Immature natural killer cell (primary cell): ENCODE results near the gene CNTN6. TPM values are rescaled to one million over a fixed set of nuclear protein-coding genes. Genes with fewer than 3 reads are reported as not detected.

Experiments
- DNase-seq, 3 donors: peaks; one replicate each; pipeline ENCODE4 v3.0.0; 2022; ENCODE audit warnings: mixed read lengths in 1 of 3
- H3K27ac Mint-ChIP-seq, 6 donors: one replicate each; pipeline ENCODE4 v1.8.0; 2020; ENCODE audit warnings: mixed read lengths in 6 of 6, mild to moderate bottlenecking in 5 of 6, inconsistent platforms in 4 of 6, moderate library complexity in 3 of 6
- H3K27me3 Mint-ChIP-seq, 3 donors: one replicate each; pipeline ENCODE4 v1.8.0; 2020 to 2021; ENCODE audit warnings: low read depth in 3 of 3, mild to moderate bottlenecking in 3 of 3, mixed read lengths in 3 of 3, moderate library complexity in 3 of 3, inconsistent platforms in 1 of 3
- H3K36me3 Mint-ChIP-seq, 3 donors: one replicate each; pipeline ENCODE4 v1.8.0; 2020; ENCODE audit warnings: mixed read lengths in 3 of 3, inconsistent platforms in 2 of 3, mild to moderate bottlenecking in 2 of 3
- H3K4me1 Mint-ChIP-seq, 2 donors: one replicate each; pipeline ENCODE4 v1.8.0; 2020; ENCODE audit warnings: inconsistent platforms in 2 of 2, mild to moderate bottlenecking in 2 of 2, mixed read lengths in 2 of 2, moderate library complexity in 1 of 2
- H3K4me3 Mint-ChIP-seq, 5 donors: one replicate each; pipeline ENCODE4 v1.8.0; 2020; ENCODE audit warnings: mild to moderate bottlenecking in 5 of 5, mixed read lengths in 5 of 5, inconsistent platforms in 3 of 5, moderate library complexity in 3 of 5
- H3K9me3 Mint-ChIP-seq, 6 donors: one replicate each; pipeline ENCODE4 v1.8.0; 2020; ENCODE audit warnings: mild to moderate bottlenecking in 6 of 6, mixed read lengths in 6 of 6, inconsistent platforms in 4 of 6, moderate library complexity in 3 of 6
- polyA plus RNA-seq, 3 donors: library from polyadenylated mRNA; unstranded; fragments of 300-500 nt; fragmentation: Illumina TruSeq; gene quantifications; one replicate each; pipeline ENCODE4 v1.2.3, GENCODE V29; 2021

Gene CNTN6
- not detected for polyA plus RNA-seq

GRCh38 chr3:1092771-1093170 is at the start of gene CNTN6:
Gene CNTN6 (plus strand): TSS chr3:1093024. CDS start chr3:1148009, 54,985 bp downstream.
- H3K27ac Mint-ChIP-seq: no peak within 1 kb of the TSS
- peaks cover 1 to 5% (median 3%) of the 10 kb centered on the region in 3 donors for H3K27me3 Mint-ChIP-seq
- no peaks in the 10 kb centered on the region for H3K36me3 Mint-ChIP-seq
- no peaks in the 10 kb centered on the region for H3K4me1 Mint-ChIP-seq
- no peak for DNase-seq
- peaks cover 10 to 46% (median 19%) of the 10 kb centered on the region in 6 donors for H3K9me3 Mint-ChIP-seq
- H3K4me3 Mint-ChIP-seq: no peak within 1 kb of the TSS

- H3K4me1 Mint-ChIP-seq: no peaks in the 10 kb centered on the region
- no peaks in the 10 kb centered on the region for H3K36me3 Mint-ChIP-seq
- peaks cover 17 to 82% (median 34%) of the 10 kb centered on the region in 6 donors for H3K9me3 Mint-ChIP-seq
- no peak overlapping the region for H3K4me3 Mint-ChIP-seq
- no peak for DNase-seq
- H3K27ac Mint-ChIP-seq: no peak overlapping the region
- peaks cover 0 to 2% (median 0%) of the 10 kb centered on the region in 3 donors for H3K27me3 Mint-ChIP-seq
Measured at GRCh38 chr3:1048558-1048957, 44.3 kb upstream of the CNTN6 start.

GRCh38 chr3:1055870-1056269 is 37.0 kb upstream of the CNTN6 start:
- H3K9me3 Mint-ChIP-seq: peaks cover 9 to 46% (median 38%) of the 10 kb centered on the region in 6 donors
- no peak overlapping the region for H3K27ac Mint-ChIP-seq
- DNase-seq: no peak
- H3K4me1 Mint-ChIP-seq: no peaks in the 10 kb centered on the region
- no peak overlapping the region for H3K4me3 Mint-ChIP-seq
- peaks cover 0 to 6% (median 0%) of the 10 kb centered on the region in 3 donors for H3K36me3 Mint-ChIP-seq
- no peaks in the 10 kb centered on the region for H3K27me3 Mint-ChIP-seq

GRCh38 chr3:1056744-1057143 is 36.1 kb upstream of the CNTN6 start:
- no peaks in the 10 kb centered on the region for H3K27me3 Mint-ChIP-seq
- H3K27ac Mint-ChIP-seq: no peak overlapping the region
- H3K36me3 Mint-ChIP-seq: peaks cover 0 to 7% (median 0%) of the 10 kb centered on the region in 3 donors
- no peak overlapping the region for H3K4me3 Mint-ChIP-seq
- peaks cover 9 to 49% (median 41%) of the 10 kb centered on the region in 6 donors for H3K9me3 Mint-ChIP-seq
- no peaks in the 10 kb centered on the region for H3K4me1 Mint-ChIP-seq
- no peak for DNase-seq

GRCh38 chr3:1057436-1057835 is 35.4 kb upstream of the CNTN6 start:
- H3K27me3 Mint-ChIP-seq: no peaks in the 10 kb centered on the region
- H3K36me3 Mint-ChIP-seq: peaks cover 0 to 7% (median 0%) of the 10 kb centered on the region in 3 donors
- H3K4me3 Mint-ChIP-seq: no peak overlapping the region
- H3K4me1 Mint-ChIP-seq: no peaks in the 10 kb centered on the region
- DNase-seq: no peak
- no peak overlapping the region for H3K27ac Mint-ChIP-seq
- peaks cover 10 to 51% (median 40%) of the 10 kb centered on the region in 6 donors for H3K9me3 Mint-ChIP-seq

GRCh38 chr3:1068985-1069384 is 23.8 kb upstream of the CNTN6 start:
- DNase-seq: no peak
- Mint-ChIP-seq H3K9me3 (peaks cover 12 to 50% (median 31%) of the 10 kb centered on the region in 6 donors), H3K27me3 (no peaks in the 10 kb centered on the region), H3K4me3 (no peak overlapping the region), H3K36me3 (peaks cover 0 to 4% (median 0%) of the 10 kb centered on the region in 3 donors), H3K27ac (no peak overlapping the region), H3K4me1 (no peaks in the 10 kb centered on the region)

- H3K27me3 Mint-ChIP-seq: no peaks in the 10 kb centered on the region
- DNase-seq: no peak
- peaks cover 0 to 4% (median 0%) of the 10 kb centered on the region in 3 donors for H3K36me3 Mint-ChIP-seq
- H3K9me3 Mint-ChIP-seq: peaks cover 8 to 47% (median 25%) of the 10 kb centered on the region in 6 donors
- H3K4me1 Mint-ChIP-seq: no peaks in the 10 kb centered on the region
- H3K27ac Mint-ChIP-seq: no peak overlapping the region
- H3K4me3 Mint-ChIP-seq: no peak overlapping the region
Measured at GRCh38 chr3:1072041-1072440, 20.8 kb upstream of the CNTN6 start.

GRCh38 chr3:1079662-1080061 is 13.2 kb upstream of the CNTN6 start:
- peaks cover 2 to 32% (median 5%) of the 10 kb centered on the region in 6 donors for H3K9me3 Mint-ChIP-seq
- no peaks in the 10 kb centered on the region for H3K36me3 Mint-ChIP-seq
- no peak overlapping the region for H3K27ac Mint-ChIP-seq
- DNase-seq: no peak
- no peaks in the 10 kb centered on the region for H3K4me1 Mint-ChIP-seq
- no peaks in the 10 kb centered on the region for H3K27me3 Mint-ChIP-seq
- no peak overlapping the region for H3K4me3 Mint-ChIP-seq

GRCh38 chr3:1082108-1082507 is 10.7 kb upstream of the CNTN6 start:
- DNase-seq: no peak
- H3K27me3 Mint-ChIP-seq: no peaks in the 10 kb centered on the region
- no peaks in the 10 kb centered on the region for H3K4me1 Mint-ChIP-seq
- no peaks in the 10 kb centered on the region for H3K36me3 Mint-ChIP-seq
- H3K9me3 Mint-ChIP-seq: peaks cover 2 to 29% (median 10%) of the 10 kb centered on the region in 6 donors
- H3K4me3 Mint-ChIP-seq: no peak overlapping the region
- H3K27ac Mint-ChIP-seq: no peak overlapping the region

- peaks cover 0 to 4% (median 1%) of the 10 kb centered on the region in 3 donors for H3K27me3 Mint-ChIP-seq
- H3K36me3 Mint-ChIP-seq: no peaks in the 10 kb centered on the region
- H3K27ac Mint-ChIP-seq: no peak overlapping the region
- no peaks in the 10 kb centered on the region for H3K4me1 Mint-ChIP-seq
- peaks cover 8 to 35% (median 11%) of the 10 kb centered on the region in 6 donors for H3K9me3 Mint-ChIP-seq
- no peak for DNase-seq
- H3K4me3 Mint-ChIP-seq: no peak overlapping the region
Measured at GRCh38 chr3:1087066-1087560, 5.7 kb upstream of the CNTN6 start.

GRCh38 chr3:1088503-1088902 is 4.3 kb upstream of the CNTN6 start:
- Mint-ChIP-seq H3K4me3 (no peak overlapping the region), H3K4me1 (no peaks in the 10 kb centered on the region), H3K27ac (no peak overlapping the region), H3K9me3 (peaks cover 8 to 47% (median 18%) of the 10 kb centered on the region in 6 donors), H3K36me3 (no peaks in the 10 kb centered on the region), H3K27me3 (peaks cover 0 to 4% (median 1%) of the 10 kb centered on the region in 3 donors)
- DNase-seq: no peak

GRCh38 chr3:1091286-1091685 is 1.5 kb upstream of the CNTN6 start:
- H3K4me3 Mint-ChIP-seq: no peak overlapping the region
- H3K36me3 Mint-ChIP-seq: no peaks in the 10 kb centered on the region
- no peaks in the 10 kb centered on the region for H3K4me1 Mint-ChIP-seq
- peaks cover 10 to 39% (median 19%) of the 10 kb centered on the region in 6 donors for H3K9me3 Mint-ChIP-seq
- H3K27ac Mint-ChIP-seq: no peak overlapping the region
- peaks cover 1 to 4% (median 3%) of the 10 kb centered on the region in 3 donors for H3K27me3 Mint-ChIP-seq
- DNase-seq: no peak

- DNase-seq: no peak
- H3K27me3 Mint-ChIP-seq: peaks cover 1 to 5% (median 3%) of the 10 kb centered on the region in 3 donors
- H3K27ac Mint-ChIP-seq: no peak overlapping the region
- H3K36me3 Mint-ChIP-seq: no peaks in the 10 kb centered on the region
- no peaks in the 10 kb centered on the region for H3K4me1 Mint-ChIP-seq
- no peak overlapping the region for H3K4me3 Mint-ChIP-seq
- peaks cover 10 to 43% (median 19%) of the 10 kb centered on the region in 6 donors for H3K9me3 Mint-ChIP-seq
Measured at GRCh38 chr3:1092061-1092460, 763 bp upstream of the CNTN6 start.

- Mint-ChIP-seq H3K4me1 (no peaks in the 10 kb centered on the region), H3K4me3 (no peak overlapping the region), H3K27ac (no peak overlapping the region), H3K9me3 (peaks cover 10 to 46% (median 20%) of the 10 kb centered on the region in 6 donors), H3K27me3 (peaks cover 1 to 5% (median 3%) of the 10 kb centered on the region in 3 donors), H3K36me3 (no peaks in the 10 kb centered on the region)
- no peak for DNase-seq
Measured at GRCh38 chr3:1093217-1093616, 393 bp downstream of the CNTN6 start.

- H3K9me3 Mint-ChIP-seq: peaks cover 0 to 36% (median 14%) of the 10 kb centered on the region in 6 donors
- no peaks in the 10 kb centered on the region for H3K4me1 Mint-ChIP-seq
- H3K4me3 Mint-ChIP-seq: no peak overlapping the region
- DNase-seq: no peak
- no peaks in the 10 kb centered on the region for H3K27me3 Mint-ChIP-seq
- H3K36me3 Mint-ChIP-seq: peaks cover 0 to 6% (median 0%) of the 10 kb centered on the region in 3 donors
- H3K27ac Mint-ChIP-seq: no peak overlapping the region
Measured at GRCh38 chr3:1103525-1103924, 10.7 kb downstream of the CNTN6 start.
